LNCAP (cell line): ENCODE results near the gene SLC38A1.
A peak's percentile ranks its signal among the peaks of the same experiment; 100 is the strongest.

Source experiments
- CTCF ChIP-seq: fragments of 450-650 bp; IDR thresholded peaks from 2 replicates; pipeline ENCODE4 v1.5.1; 2017; ENCODE audit warnings: mild to moderate bottlenecking

Gene SLC38A1

GRCh38 chr12:46268583-46269428 lies at the start of gene SLC38A1:
Gene SLC38A1, minus strand, starts transcription at chr12:46269043. Its CDS starts 29,243 bp downstream, at chr12:46239800.
- no peak for TF ChIP-seq CTCF

GRCh38 chr12:46318037-46318436 lies 49.2 kb upstream of the SLC38A1 start:
- TF ChIP-seq CTCF = no peak

GRCh38 chr12:46304070-46304469 lies 35.2 kb upstream of the SLC38A1 start:
- no peak for TF ChIP-seq CTCF

GRCh38 chr12:46303039-46303666 lies 34.3 kb upstream of the SLC38A1 start:
- peak; percentile 62 for TF ChIP-seq CTCF

- TF ChIP-seq CTCF = no peak
Measured at GRCh38 chr12:46300910-46301309, 32.1 kb upstream of the SLC38A1 start.

- TF ChIP-seq CTCF = no peak
Measured at GRCh38 chr12:46299851-46300250, 31.0 kb upstream of the SLC38A1 start.

GRCh38 chr12:46298261-46298660 lies 29.4 kb upstream of the SLC38A1 start:
- no peak for TF ChIP-seq CTCF
